Astrocyte of the spinal cord (primary cell): Measurements from ENCODE around the gene UMAD1.

Source experiments
- DNase-seq: peaks from one replicate; pipeline ENCODE4 v3.0.0; 2011; ENCODE audit warnings: low read depth, low spot score
- H3K4me3 ChIP-seq: 2 replicates; pipeline ENCODE4 v1.5.1; 2011; ENCODE audit warnings: low read depth, mild to moderate bottlenecking, low read length, moderate library complexity
- CTCF ChIP-seq: IDR thresholded peaks from 2 replicates; pipeline ENCODE4 v1.5.1; 2012; ENCODE audit warnings: low read depth, mild to moderate bottlenecking, low read length, inconsistent platforms
- in situ Hi-C: cut with HindIII; loops from 2 replicates; pipeline ENCODE4 v1.10.0; 2017; ENCODE audit warnings: low sequenced_read_pairs

UMAD1 gene

GRCh38 chr7:7613210-7613609 is 27.3 kb upstream of the UMAD1 start:
- DNase-seq = no peak
- no peak for TF ChIP-seq CTCF
- in situ Hi-C loops = no loop called here
- no peak overlapping the region for H3K4me3 ChIP-seq

- no peak for TF ChIP-seq CTCF
- no peak overlapping the region for H3K4me3 ChIP-seq
- in situ Hi-C loops = no loop called here
- DNase-seq = no peak
These were observed 26.4 kb upstream of the UMAD1 start for GRCh38 chr7:7614018-7614741.

GRCh38 chr7:7617550-7617949 is 23.0 kb upstream of the UMAD1 start:
- DNase-seq = no peak
- no peak for TF ChIP-seq CTCF
- in situ Hi-C loops = no loop called here
- H3K4me3 ChIP-seq = no peak overlapping the region

GRCh38 chr7:7618410-7618809 is 22.1 kb upstream of the UMAD1 start:
- in situ Hi-C loops = no loop called here
- no peak for DNase-seq
- H3K4me3 ChIP-seq = no peak overlapping the region
- TF ChIP-seq CTCF = no peak

GRCh38 chr7:7620236-7620635 is 20.3 kb upstream of the UMAD1 start:
- TF ChIP-seq CTCF = no peak
- DNase-seq = no peak
- in situ Hi-C loops = no loop called here
- H3K4me3 ChIP-seq = no peak overlapping the region

GRCh38 chr7:7620644-7621210 is 19.8 kb upstream of the UMAD1 start:
- no peak for DNase-seq
- in situ Hi-C loops = no loop called here
- TF ChIP-seq CTCF = no peak
- no peak overlapping the region for H3K4me3 ChIP-seq
